PC-9 (cell line): ENCODE measurements around the gene KCTD12.

Source experiments
- EZH2 ChIP-seq: fragments of 200-600 bp; sonication (generic); IDR thresholded peaks from 2 replicates; pipeline ENCODE4 v1.8.0; 2017; ENCODE audit warnings: antibody characterized with exemption, low read depth
- TF ChIP-seq, protein P1 (sequence below): fragments of 200-600 bp; sonication (generic); conservative IDR thresholded peaks from 2 replicates; pipeline ENCODE4 v1.6.1; 2017; ENCODE audit warnings: mixed run types, antibody characterized with exemption, mild to moderate bottlenecking, moderate library complexity

DNA sequence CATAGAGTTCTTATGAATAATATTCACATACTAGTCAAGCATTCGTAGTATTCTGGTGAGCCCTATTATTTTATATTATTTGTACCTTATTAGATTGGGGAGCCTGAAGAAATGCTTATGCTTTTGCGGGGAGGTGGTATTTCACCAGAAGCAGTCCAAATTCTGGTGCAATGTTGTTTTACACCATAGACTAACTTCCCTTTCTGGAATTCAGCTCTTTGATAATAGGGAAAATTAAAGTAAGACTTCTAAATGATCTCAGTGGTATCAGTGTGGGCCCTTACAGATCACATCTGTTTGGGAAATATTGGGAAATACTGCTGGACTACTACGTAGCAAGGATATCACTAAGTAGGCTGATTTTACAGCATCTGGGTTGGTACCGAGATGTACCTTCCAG lies 34.2 kb downstream of the KCTD12 start:
- TF ChIP-seq, protein P1, sequence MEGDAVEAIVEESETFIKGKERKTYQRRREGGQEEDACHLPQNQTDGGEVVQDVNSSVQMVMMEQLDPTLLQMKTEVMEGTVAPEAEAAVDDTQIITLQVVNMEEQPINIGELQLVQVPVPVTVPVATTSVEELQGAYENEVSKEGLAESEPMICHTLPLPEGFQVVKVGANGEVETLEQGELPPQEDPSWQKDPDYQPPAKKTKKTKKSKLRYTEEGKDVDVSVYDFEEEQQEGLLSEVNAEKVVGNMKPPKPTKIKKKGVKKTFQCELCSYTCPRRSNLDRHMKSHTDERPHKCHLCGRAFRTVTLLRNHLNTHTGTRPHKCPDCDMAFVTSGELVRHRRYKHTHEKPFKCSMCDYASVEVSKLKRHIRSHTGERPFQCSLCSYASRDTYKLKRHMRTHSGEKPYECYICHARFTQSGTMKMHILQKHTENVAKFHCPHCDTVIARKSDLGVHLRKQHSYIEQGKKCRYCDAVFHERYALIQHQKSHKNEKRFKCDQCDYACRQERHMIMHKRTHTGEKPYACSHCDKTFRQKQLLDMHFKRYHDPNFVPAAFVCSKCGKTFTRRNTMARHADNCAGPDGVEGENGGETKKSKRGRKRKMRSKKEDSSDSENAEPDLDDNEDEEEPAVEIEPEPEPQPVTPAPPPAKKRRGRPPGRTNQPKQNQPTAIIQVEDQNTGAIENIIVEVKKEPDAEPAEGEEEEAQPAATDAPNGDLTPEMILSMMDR = no peak
- TF ChIP-seq EZH2 = no peak
